OCI-LY7 (cell line): Measurements from ENCODE around the gene UGT1A4. TPM values are rescaled to one million over a fixed set of nuclear protein-coding genes. Genes with fewer than 3 reads are reported as not detected.
"Not testable (repeated sequence)": the region's sequence is repeated elsewhere in the genome, so short reads cannot be mapped to it uniquely, and the experiment has no call there.

Experiments
- BruUV-seq: library from RNA; stranded (reverse); fragments of 400-500 nt; replicated peaks from 2 replicates; lab custom pipeline; 2021; lab: Mats Ljungman, UMichigan
- CTCF ChIA-PET: fragments of 300-600 bp; sonication (Branson Sonifier 250); formaldehyde crosslinking; loops from one replicate; lab custom pipeline; 2022; ENCODE audit warnings: antibody characterized with exemption; ENCODE audit not compliant: unreplicated experiment; lab: Charles Lee
- POLR2A ChIA-PET: fragments of 300-600 bp; sonication (Branson Sonifier 250); formaldehyde crosslinking; loops from one replicate; lab custom pipeline; 2022; ENCODE audit warnings: antibody characterized with exemption; lab: Charles Lee
- DNase-seq: peaks from one replicate; pipeline ENCODE4 v3.0.0-alpha.2; 2015; ENCODE audit warnings: low spot score
- H2AFZ ChIP-seq: fragments of 200-600 bp; sonication (generic), shearing (Covaris generic); 2 replicates; pipeline ENCODE4 v1.6.1; 2014; ENCODE audit warnings: mild to moderate bottlenecking, antibody characterized with exemption, low read length, moderate library complexity
- H3K27ac ChIP-seq: fragments of 200-600 bp; sonication (generic); 2 replicates; pipeline ENCODE4 v1.5.1; 2014; ENCODE audit warnings: mixed run types, low read depth, mild to moderate bottlenecking, moderate library complexity, low read length, inconsistent platforms; ENCODE audit not compliant: poor library complexity, severe bottlenecking
- H3K36me3 ChIP-seq: fragments of 200-600 bp; sonication (generic); 2 replicates; pipeline ENCODE4 v1.6.1; 2014; ENCODE audit warnings: mild to moderate bottlenecking, antibody characterized with exemption, low read length, moderate library complexity, mixed read lengths; ENCODE audit not compliant: insufficient read depth
- H3K4me1 ChIP-seq: fragments of 200-600 bp; sonication (generic); 2 replicates; pipeline ENCODE4 v1.5.1; 2014; ENCODE audit warnings: mild to moderate bottlenecking, low read length; ENCODE audit not compliant: insufficient read depth, poor library complexity, severe bottlenecking
- H3K4me2 ChIP-seq: fragments of 200-600 bp; sonication (generic); 2 replicates; pipeline ENCODE4 v1.6.1; 2014; ENCODE audit warnings: mild to moderate bottlenecking, low read length
- H3K4me3 ChIP-seq: fragments of 200-600 bp; sonication (generic); 2 replicates; pipeline ENCODE4 v1.5.1; 2014; ENCODE audit warnings: mild to moderate bottlenecking, low read depth, low read length; ENCODE audit not compliant: poor library complexity, severe bottlenecking
- H3K79me2 ChIP-seq: fragments of 200-600 bp; sonication (generic); 2 replicates; pipeline ENCODE4 v1.6.1; 2016; ENCODE audit warnings: low read depth, mild to moderate bottlenecking, low read length, moderate library complexity, mixed read lengths; ENCODE audit not compliant: insufficient read depth
- H3K9me2 ChIP-seq: fragments of 200-600 bp; sonication (generic); 2 replicates; pipeline ENCODE4 v1.6.1; 2016; ENCODE audit warnings: mild to moderate bottlenecking, low read length, mixed read lengths; ENCODE audit not compliant: insufficient read depth
- H3K9me3 ChIP-seq: fragments of 200-600 bp; sonication (generic); 2 replicates; pipeline ENCODE4 v1.6.1; 2014; ENCODE audit warnings: mild to moderate bottlenecking, mixed run types, low read length, mixed read lengths
- H4K20me1 ChIP-seq: fragments of 200-600 bp; sonication (generic); 2 replicates; pipeline ENCODE4 v1.6.1; 2014; ENCODE audit warnings: mild to moderate bottlenecking, antibody characterized with exemption, low read length, moderate library complexity, mixed read lengths; ENCODE audit not compliant: insufficient read depth
- EZH2phosphoT487 ChIP-seq: fragments of 200-600 bp; sonication (generic); IDR thresholded peaks from 2 replicates; pipeline ENCODE4 v1.6.1; 2018; ENCODE audit warnings: low read depth, borderline replicate concordance, mild to moderate bottlenecking, mixed run types, antibody characterized with exemption, low read length, moderate library complexity, mixed read lengths
- intact Hi-C: fragments of 100-400 bp; cut with micrococcal nuclease; formaldehyde crosslinking; loops from one replicate; pipeline ENCODE4 v1.10.0; 2022; ENCODE audit not compliant: unreplicated experiment
- total RNA-seq, 2 experiments: library from RNA; depleted of rRNA in 1 of 2; stranded (reverse); fragments of >200 nt in 1 of 2; shearing (Covaris generic) in 1 of 2; gene quantifications; 2 replicates each; pipeline ENCODE4 v1.2.3, GENCODE V29; 2014 to 2022
- TF ChIP-seq, protein P1 (sequence below): fragments of 200-600 bp; sonication (generic); conservative IDR thresholded peaks from 2 replicates; pipeline ENCODE4 v1.5.1; 2014; ENCODE audit warnings: mild to moderate bottlenecking, antibody characterized with exemption, low read length, moderate library complexity, mixed read lengths

UGT1A4 gene
- total RNA-seq, 2 experiments from 2014 or later = not detected

DNA sequence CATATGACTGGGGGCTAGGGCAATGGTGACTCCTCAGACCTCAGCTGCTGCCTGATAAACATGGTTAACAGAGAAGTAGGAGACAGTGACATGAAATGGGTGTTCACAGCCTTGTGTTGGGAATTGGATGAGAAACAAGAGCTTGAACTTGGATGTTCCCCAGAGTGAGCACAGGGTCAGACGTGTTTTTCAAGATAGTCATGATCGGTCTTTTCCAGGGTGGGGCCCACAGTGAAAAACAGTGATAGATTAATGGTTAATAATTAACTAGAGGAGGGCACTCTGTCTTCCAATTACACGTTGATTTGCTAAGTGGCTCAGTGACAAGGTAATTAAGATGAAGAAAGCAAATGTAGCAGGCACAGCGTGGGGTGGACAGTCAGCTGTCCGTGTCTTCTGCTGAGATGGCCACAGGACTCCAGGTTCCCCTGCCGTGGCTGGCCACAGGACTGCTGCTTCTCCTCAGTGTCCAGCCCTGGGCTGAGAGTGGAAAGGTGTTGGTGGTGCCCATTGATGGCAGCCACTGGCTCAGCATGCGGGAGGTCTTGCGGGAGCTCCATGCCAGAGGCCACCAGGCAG lies 10.3 kb downstream of the UGT1A4 start, which contains the start of gene UGT1A3:
TSS of gene UGT1A3 (plus strand) at position 320 of the 579 bp plus-strand sequence. CDS start at position 405, 85 bp downstream.
- no peak within 1 kb of the TSS for H3K27ac ChIP-seq
- intact Hi-C loops = loop anchor here (5.0 kb wide), 1 partner anchor 792 kb away; no protein-coding TSS in a partner anchor
- POLR2A ChIA-PET = no interaction called here
- H3K4me2 ChIP-seq = no peak within 1 kb of the TSS
- no peaks in the 10 kb centered on the region for H3K9me2 ChIP-seq
- no peak within 1 kb of the TSS for H2AFZ ChIP-seq
- no TSS peak for BruUV-seq
- TF ChIP-seq, protein P1, sequence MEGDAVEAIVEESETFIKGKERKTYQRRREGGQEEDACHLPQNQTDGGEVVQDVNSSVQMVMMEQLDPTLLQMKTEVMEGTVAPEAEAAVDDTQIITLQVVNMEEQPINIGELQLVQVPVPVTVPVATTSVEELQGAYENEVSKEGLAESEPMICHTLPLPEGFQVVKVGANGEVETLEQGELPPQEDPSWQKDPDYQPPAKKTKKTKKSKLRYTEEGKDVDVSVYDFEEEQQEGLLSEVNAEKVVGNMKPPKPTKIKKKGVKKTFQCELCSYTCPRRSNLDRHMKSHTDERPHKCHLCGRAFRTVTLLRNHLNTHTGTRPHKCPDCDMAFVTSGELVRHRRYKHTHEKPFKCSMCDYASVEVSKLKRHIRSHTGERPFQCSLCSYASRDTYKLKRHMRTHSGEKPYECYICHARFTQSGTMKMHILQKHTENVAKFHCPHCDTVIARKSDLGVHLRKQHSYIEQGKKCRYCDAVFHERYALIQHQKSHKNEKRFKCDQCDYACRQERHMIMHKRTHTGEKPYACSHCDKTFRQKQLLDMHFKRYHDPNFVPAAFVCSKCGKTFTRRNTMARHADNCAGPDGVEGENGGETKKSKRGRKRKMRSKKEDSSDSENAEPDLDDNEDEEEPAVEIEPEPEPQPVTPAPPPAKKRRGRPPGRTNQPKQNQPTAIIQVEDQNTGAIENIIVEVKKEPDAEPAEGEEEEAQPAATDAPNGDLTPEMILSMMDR = no peak
- TF ChIP-seq EZH2phosphoT487 = no peak
- no peaks in the 10 kb centered on the region for H3K9me3 ChIP-seq
- DNase-seq = no peak
- CTCF ChIA-PET = no interaction called here
- no peaks in the 10 kb centered on the region for H3K4me1 ChIP-seq
- H3K79me2 ChIP-seq = no peaks in the 10 kb centered on the region
- H3K36me3 ChIP-seq = no peaks in the 10 kb centered on the region
- H3K4me3 ChIP-seq = no peak within 1 kb of the TSS
- no peaks in the 10 kb centered on the region for H4K20me1 ChIP-seq

DNA sequence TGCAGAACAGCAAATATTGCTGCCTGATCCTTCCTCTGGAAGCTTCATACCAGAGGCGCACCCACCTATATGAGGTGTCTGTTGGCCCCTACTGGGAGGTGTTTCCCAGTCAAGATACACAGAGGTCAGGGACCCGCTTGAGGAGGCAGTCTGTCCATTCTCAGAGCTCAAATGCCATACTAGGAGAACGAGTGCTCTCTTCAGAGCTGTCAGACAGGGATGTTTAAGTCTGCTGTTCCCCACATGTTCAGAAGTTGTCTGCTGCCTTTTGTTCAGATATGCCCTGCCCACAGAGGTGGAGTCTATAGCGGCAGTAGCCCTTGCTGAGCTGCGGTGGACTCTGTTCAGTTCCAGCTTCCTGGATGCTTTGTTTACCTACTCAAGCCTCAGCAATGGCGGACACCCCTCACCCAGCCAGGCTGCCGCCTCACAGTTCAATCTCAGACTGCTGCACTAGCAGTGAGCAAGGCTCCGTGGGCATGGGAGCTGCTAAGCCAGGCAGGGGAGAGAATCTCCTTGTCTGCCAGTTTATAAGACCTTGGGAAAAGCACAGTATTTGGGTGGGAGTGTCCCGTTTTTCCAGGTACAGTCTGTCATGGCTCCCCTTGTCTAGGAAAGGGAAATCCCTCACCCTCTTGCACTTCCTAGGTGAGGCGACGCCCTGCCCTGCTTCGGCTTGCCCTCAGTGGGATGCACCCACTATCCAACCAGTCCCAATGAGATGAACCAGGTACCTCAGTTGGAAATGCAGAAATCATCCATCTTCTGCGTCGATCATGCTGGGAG lies 18.5 kb downstream of the UGT1A4 start:
- H3K27ac ChIP-seq, H3K36me3 ChIP-seq, H3K4me2 ChIP-seq, DNase-seq, intact Hi-C loops, POLR2A ChIA-PET, H3K9me3 ChIP-seq, BruUV-seq, H2AFZ ChIP-seq, H4K20me1 ChIP-seq, H3K4me3 ChIP-seq, H3K4me1 ChIP-seq, H3K9me2 ChIP-seq, H3K79me2 ChIP-seq, CTCF ChIA-PET: not testable (repeated sequence)

DNA sequence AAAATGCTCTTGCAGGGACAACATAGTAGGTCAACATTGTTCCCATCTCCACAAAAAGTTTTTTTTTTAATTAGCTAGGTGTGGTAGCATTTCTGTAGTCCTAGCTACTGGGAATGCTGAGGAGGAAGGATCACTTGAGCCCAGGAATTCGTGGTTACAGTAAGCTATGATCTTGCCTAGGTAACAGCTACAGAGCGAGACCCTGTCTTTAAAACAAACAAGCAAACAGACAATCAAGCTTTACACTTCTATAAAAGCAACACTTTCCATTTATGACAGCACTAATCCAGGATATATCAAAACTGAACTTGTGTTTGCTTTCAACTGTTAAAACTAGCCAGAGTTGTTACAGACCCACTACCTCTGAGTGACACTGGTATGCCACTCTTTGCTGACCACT lies 22.3 kb downstream of the UGT1A4 start:
- ChIA-PET POLR2A (no interaction called here), CTCF (no interaction called here)

More for the DNA sequence above, 22.3 kb downstream of the UGT1A4 start:
- Histone ChIP-seq H3K4me3 (no peak overlapping the region), H3K79me2 (no peaks in the 10 kb centered on the region), H3K27ac (no peak overlapping the region), H2AFZ (no peak overlapping the region), H4K20me1 (no peaks in the 10 kb centered on the region), H3K9me3 (no peaks in the 10 kb centered on the region), H3K4me2 (no peak overlapping the region), H3K9me2 (no peaks in the 10 kb centered on the region), H3K4me1 (no peaks in the 10 kb centered on the region), H3K36me3 (no peaks in the 10 kb centered on the region)
- intact Hi-C loops = no loop called here
- no peak for DNase-seq
- BruUV-seq = no TSS peak
- TF ChIP-seq EZH2phosphoT487 = no peak
- TF ChIP-seq, protein P1 = no peak
